HG02678 (cell line): ENCODE data around the gene KCP.

Experiments
- ATAC-seq: cut with Tn5 transposase; IDR thresholded peaks from one replicate; pipeline ENCODE4 v1.9.1; 2021; ENCODE audit warnings: mild to moderate bottlenecking, moderate library complexity; ENCODE audit not compliant: unreplicated experiment

KCP gene

DNA sequence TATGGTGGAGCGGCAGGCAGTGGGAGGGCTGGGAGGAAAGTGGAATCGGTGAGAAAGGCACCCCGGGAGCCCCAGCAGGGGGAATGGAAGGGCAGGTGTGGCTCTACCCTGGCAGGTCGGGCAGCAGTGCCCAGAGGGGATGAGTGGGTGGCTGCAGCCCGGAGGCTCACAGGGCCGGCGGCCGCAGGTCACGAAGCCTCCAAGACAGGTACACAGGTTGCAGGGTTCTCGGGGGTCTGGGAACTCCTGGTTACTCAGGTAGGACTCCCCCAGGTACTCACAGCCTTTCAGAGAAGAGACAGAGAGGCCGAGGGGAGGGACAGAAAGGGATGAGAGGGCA, 21.8 kb downstream of the KCP start:
- no peak for ATAC-seq

DNA sequence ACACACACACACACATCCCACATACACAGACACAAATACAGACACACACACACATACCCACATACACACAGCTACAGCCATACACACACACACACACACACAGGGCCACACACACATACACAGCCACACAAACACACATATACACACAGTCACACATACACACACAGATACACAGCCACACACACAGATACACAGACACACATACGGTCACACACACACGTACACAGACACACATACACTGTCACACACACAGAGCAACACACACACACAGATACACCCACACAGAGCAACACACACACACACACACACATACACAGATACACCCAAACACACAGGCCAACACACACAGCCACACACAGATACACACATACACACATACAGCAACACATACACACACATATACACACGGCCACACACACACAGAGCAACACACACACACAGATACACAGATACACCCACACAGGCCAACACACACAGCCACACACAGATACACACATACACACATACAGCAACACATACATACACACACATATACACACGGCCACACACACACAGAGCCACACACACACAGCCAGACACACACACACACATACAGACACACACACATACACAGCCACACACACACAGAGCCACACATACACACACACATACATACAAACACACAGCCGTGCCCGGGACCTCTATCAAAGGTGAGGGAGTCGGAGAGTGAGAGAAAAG, 22.3 kb downstream of the KCP start:
- no peak for ATAC-seq

DNA sequence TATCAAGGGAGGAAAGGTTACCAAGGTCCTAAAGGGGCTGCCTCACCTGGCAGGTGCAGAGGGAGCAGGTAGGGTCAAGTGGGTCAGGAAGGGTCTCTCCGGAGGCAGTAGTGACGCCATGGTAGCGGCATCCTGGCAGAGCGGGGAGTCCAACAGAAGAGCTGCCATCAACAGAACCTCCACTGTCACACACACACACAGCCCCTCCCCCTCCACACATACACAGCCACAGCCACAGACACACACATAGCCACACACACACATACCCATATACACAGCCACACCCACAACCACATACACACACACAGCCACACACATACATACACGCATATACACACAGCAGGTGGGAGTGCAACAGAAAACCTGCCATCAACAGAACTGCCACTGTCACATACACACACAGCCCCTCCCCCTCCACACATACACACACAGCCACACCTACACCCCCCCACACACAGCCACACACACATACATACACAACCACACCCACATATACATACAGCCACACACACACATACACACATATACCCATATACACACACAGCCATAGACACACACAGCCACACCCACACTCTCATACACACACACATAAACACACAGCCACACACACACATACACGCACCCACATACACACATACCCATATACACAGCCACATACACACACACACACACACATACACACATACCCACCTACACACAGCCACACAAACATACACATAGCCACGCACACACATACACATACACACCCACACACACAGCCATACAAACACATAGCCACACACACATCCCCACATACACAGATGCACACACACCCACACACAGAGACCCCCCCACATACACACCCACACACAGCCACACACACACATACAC, 23.1 kb downstream of the KCP start:
- no peak for ATAC-seq

DNA sequence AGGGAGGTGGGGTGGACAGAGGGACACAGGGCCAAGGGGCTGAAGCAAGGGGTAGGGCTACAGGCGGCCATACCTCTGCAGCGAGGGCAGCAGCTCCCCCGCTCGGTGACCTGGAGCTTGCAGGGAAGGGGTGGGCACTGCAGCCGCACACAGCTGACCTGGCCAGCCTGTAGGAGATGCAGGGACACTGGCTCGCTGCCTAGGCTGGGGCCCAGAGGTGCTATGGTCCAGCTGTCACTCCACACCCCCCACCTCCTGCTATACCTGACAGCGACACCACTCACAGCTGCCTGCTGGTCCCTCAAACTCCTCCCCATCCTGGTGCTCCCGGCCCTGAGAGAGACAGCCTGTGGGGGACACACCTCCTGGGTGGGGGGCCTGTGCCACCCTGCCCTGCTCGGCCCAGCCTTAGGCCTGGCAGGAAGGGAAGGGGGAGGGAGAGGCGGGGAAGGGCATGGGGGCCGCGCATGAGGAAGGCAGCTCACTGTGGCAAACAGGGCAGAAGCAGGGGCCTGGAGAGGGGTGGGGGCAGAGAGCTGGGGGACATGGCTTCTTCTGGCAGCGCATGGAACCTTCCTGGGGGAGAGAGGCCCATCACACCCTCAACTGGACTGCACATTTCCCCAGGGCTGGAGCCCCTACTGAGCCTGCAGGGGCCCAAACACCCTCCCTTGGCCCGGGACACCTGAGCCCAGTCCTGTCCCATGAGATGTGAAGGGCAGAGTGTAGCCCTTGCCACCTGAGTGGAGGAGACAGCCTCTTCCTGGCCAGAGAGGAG, 23.9 kb downstream of the KCP start:
- ATAC-seq: no peak

DNA sequence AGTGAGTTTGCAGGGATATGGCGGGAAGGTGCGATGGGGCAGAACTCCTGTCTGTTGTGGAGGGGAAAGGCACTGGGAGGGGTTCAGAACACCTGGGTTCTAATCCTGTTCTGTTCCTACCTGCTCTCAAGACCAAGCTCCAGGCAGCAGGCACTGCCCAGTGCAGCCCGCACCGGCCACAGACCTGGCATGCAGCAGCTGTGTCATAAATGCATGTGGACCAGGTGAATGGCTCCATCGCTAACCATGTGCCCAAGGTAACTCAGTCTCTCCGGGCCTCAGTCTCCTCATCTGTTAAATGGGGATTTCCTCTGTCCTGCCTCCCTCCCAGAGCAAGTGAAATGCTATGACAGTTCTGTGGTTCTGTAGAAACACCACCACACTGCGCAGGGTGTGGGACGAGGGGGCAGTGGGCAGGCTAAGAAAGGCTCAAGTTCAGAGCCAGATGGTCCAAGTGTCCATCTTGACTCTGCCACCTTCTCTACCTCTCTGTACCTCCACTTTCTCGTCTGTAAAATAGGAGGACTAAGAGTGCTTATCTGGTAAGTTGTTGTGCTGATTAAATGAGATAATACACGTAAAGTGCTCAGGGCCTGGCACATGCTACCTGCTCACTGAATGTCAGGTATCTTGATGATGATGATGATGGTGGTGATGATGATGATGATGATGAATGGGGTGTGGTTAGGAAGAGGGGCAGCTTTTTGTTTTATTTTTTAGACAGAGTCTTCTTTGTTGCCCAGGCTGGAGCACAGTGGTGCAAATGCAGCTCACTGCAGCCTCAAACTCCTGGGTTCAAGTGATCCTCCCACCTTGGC, 24.9 kb downstream of the KCP start:
- no peak for ATAC-seq

DNA sequence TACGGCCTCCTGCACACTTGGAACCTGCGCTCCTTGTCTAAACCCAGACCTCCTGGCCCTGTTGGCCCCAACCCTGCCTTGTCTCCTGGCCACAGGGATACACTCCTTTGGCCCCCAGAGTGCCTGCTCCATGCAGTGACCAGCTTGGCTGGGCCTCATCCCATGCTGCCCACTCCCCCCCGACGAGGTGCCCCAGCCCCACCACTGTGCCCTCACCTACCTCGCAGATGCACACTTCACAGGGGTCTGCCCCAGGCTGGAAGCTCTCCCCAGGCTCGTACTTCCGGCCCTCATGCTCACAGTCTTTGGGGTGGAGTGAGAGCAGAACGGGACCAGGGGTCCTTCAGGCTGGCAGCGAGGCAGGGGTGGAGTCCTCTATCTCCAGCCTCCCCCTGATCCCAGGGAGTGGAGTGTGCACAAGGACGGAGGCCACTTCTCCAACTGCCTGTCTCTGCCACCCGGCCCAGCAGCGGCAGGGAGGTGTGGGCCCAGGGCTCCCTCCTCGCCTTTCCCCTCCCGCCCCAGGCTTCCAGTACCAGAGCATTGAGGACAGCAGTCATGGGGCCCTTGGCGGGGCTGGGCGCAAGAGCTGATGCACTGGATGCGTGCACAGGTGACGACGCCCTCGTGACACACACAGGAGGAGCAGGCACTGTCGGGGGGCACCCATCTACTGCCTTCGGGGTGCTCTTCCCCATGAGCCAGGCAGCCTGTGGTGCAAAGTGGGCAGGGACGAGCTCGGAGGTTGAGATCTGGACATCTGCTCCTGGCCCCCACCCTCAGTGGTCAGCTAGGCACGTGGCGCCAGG, 25.7 kb downstream of the KCP start:
- ATAC-seq: no peak

DNA sequence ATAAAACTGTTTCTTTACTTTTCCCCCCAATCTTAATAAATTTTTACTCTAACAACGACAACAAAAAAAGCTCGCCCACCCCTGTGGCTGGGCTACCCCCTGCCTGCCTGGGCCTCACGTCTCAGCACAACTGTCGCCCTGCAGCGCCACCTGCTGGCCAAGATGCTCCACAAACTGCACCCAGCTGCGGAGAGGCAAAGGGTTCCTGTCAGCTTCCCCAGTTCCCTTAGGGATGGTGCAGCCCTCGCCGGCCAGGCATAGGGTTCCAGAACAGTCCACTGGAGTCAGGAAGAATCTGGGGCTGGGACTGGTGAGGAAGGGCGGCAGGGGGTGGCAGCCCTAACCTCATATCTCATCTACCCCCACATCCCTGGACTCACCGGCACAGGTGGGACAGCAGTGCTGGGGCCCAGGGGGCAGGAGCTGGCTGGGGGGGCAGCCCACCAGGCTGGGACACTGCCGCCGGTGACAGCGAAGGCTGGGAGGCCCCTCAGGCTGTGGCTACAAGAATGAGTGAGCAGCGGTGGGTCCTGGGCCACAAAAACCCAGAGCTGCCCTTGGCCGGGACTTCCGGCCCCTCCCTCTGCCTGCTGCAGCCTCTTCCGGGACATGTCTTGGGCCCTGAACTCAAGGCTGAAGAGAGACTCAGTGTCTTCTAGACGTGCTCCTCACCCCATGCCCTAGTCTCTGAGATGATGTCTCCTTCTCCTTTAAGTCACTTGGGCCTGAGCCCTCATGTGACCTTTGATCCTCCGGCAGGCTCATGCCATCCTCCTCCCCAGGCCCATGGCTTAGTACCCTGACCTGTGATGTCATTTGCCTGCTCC, 26.7 kb downstream of the KCP start:
- ATAC-seq: peak; percentile 72

- ATAC-seq: no peak
These were observed 28.4 kb downstream of the KCP start for GRCh38 chr7:128882134-128882533.

DNA sequence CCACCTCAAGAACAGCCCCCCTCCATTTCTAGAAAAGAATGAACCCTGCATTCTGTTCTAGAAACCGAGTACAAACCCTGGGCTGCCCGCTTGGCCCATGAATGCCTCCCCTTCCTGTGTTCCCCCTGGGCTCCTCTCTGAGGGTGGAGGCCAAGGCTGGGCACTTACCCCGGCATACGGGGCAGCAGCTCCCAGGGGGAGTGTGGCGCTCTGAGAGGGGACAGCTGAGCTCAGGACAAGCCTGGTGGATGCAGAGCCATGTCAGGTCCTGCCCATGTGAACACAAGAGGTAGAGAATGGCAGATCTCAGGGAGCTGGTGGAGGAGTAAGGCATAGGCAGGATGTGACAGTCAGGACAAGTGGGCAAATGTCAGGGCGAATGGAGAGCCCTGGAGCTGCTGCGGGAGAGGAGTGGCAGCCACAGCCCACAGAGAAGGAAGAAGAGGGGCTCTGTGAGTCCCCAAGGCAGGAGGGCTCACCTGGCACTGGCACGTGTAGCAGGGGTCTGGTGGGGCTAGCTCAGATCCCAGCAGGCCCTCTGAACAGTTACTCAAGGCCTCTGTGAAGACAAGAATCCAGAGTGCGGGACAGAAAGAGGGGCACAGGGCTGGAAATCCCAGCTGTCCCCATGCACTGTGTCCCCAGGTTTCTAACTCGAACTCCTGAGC, 28.9 kb downstream of the KCP start:
- ATAC-seq: no peak

- ATAC-seq: no peak
These were observed 29.6 kb downstream of the KCP start for GRCh38 chr7:128880791-128881457.

DNA sequence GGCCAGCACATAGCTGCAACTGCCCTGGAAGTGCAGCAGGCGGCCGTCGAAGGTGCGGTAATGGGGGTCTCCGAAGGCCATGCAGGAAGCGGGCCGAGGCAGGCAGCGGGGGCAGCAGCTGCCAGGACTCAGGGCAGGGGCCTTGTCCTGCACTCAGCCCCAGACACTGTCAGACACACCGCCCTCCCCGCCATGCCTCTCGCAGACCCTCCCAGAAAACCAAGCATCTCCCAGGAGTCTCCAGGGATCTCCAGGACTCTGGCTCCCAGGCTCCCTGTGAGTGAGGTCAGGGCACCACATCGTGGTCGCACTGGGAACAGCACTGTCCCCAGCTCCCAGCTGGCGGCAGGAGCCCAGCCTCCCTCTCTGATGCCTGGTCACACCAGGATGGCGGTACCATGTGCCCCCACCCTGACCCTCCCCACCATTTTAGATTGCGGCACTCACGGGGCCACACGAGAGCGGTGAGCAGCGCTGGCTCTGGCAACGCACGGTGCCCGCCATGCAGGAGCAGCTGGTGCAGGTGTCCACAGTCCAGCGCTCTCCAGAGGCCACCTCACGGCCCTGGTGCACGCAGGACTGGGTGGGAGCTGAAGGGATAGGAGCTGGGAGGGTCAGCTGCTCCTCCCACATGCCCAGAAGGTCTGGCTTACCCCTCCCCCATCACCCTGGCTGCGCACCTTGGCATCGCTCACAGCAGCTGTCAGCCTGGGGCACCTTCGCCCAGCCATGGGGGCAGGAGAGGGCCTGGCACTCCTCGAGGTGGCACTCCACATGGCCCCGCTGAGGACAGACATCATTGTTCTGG, 30.4 kb downstream of the KCP start:
- ATAC-seq: no peak

- ATAC-seq: no peak
These were observed 31.0 kb downstream of the KCP start for GRCh38 chr7:128879461-128879938.

DNA sequence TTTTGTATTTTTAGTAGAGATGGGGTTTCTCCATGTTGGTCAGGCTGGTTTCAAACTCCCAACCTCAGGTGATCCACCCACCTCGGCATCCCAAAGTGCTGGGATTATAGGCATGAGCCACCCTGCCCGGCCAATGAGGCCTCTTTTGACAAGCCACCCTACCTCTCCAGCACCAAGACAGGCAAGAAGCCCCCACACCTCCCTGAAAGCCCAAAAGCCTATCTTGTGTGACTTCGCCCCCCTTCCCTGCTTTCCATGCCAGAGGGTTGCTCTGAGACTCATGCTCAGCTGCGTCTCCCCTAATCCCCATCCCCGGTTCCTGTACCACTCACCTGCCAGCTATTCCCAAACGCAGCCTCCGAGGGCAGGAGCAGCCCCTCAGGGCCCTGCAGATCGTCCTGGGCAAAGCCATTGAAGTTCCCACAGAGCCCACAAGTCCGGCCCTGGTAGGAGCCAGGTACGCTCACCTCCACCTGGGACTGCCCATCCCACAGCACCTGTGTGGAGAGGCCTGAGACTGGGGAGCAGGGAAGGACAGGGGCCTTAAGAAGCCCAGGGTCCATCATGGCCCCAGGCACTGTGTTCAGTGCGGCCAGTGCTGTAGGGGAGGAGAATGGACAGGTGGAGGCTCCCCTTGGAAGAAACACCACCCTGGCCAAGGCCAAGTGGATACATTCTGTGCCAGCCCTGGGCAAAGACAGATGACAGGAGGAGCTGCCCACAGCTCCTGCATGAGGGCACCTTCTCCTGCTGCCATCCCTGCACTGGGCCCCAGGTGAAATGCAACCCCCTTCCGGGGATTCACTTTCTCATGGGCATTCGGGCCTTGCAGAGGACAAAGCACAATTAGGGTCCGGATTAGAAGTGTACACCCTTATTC, 32.0 kb downstream of the KCP start:
- ATAC-seq: no peak

GRCh38 chr7:128877756-128878120, 32.8 kb downstream of the KCP start:
- ATAC-seq: no peak

- no peak for ATAC-seq
These were observed 33.3 kb downstream of the KCP start for GRCh38 chr7:128876978-128877755.
